ENCODE data around the gene CFH. TPM values are rescaled to one million over a fixed set of nuclear protein-coding genes. Genes with fewer than 3 reads are reported as not detected.

Gene CFH
- total and polyA plus RNA-seq, 10 of the 15 experiments (the other 5 are each of a cell fraction or from before 2014, with no cell fraction given): 0.46 TPM; not detected in 9

GRCh38 chr1:196669051-196669450 lies 17.2 kb downstream of the CFH start:
- no peaks in the 10 kb centered on the region for H3K36me3 ChIP-seq (ENCODE audit: control insufficient read depth in 2 of 2, insufficient read depth in 2 of 2, low read length in 1 of 2)
- intact Hi-C loops (cut with micrococcal nuclease; ENCODE audit: unreplicated experiment): loop anchor here (10.0 kb wide), 1 partner anchor 314 kb away; no protein-coding TSS in a partner anchor
- DNase-seq (ENCODE audit: low read depth, low spot score): no peak
- in situ Hi-C loops (cut with MboI): loop anchor here (25.0 kb wide), 1 partner anchor 357 kb away; no protein-coding TSS in a partner anchor
- no peaks in the 10 kb centered on the region for H3K9me3 ChIP-seq (replicated peaks; ENCODE audit: control insufficient read depth, insufficient read depth, low read length)
- H2AFZ ChIP-seq (ENCODE audit: control insufficient read depth, low read depth, low read length): no peak overlapping the region
- H3K4me2 ChIP-seq (ENCODE audit: control insufficient read depth, insufficient read depth): no peak overlapping the region
- no peak for FAIRE-seq
- BruUV-seq (replicated peaks): no TSS peak
- no peak for TF ChIP-seq RB1 (IDR thresholded peaks at IDR 0.05; ENCODE audit: borderline replicate concordance)
- TF ChIP-seq EED (IDR thresholded peaks at IDR 0.05; ENCODE audit: low read depth): no peak
- no peak for TF ChIP-seq SMAD1 (IDR thresholded peaks at IDR 0.05; ENCODE audit: low read depth, partially characterized antibody)
- TF ChIP-seq STAT3 (IDR thresholded peaks at IDR 0.05; ENCODE audit: low read depth, low read length): no peak
- no peak for TF ChIP-seq PBX3 (IDR thresholded peaks at IDR 0.05; ENCODE audit: insufficient replicate concordance, low read depth, low read length)
- no peak for TF ChIP-seq SREBF2 (IDR thresholded peaks at IDR 0.05; ENCODE audit: low read length)
- TF ChIP-seq CTCF (IDR thresholded peaks at IDR 0.05 in 2 of 3, conservative IDR thresholded peaks at IDR 0.05 in 1 of 3; ENCODE audit: control insufficient read depth in 2 of 3, extremely low read depth in 1 of 3, insufficient read depth in 1 of 3, low read depth in 3 of 3, low read length in 3 of 3): no peak
- TF ChIP-seq SUPT20H (IDR thresholded peaks at IDR 0.05; ENCODE audit: borderline replicate concordance, control insufficient read depth, low read depth, low read length): no peak
- TF ChIP-seq MTA2 (IDR thresholded peaks at IDR 0.05; ENCODE audit: low read depth): no peak
- no peak for TF ChIP-seq EZH2 (IDR thresholded peaks at IDR 0.05; ENCODE audit: borderline replicate concordance, control insufficient read depth, low read depth, low read length)
- no peak for TF ChIP-seq USF2 (IDR thresholded peaks at IDR 0.05; ENCODE audit: borderline replicate concordance, low read depth, low read length)
- TF ChIP-seq REST (IDR thresholded peaks at IDR 0.05; ENCODE audit: low read depth, low read length): no peak
- no peak for TF ChIP-seq ZNF384 (IDR thresholded peaks at IDR 0.05; ENCODE audit: borderline replicate concordance, low read depth, low read length)
- no peak for TF ChIP-seq YBX1 (IDR thresholded peaks at IDR 0.05)
- TF ChIP-seq CBX3 (IDR thresholded peaks at IDR 0.05; ENCODE audit: borderline replicate concordance, low read depth): no peak
- TF ChIP-seq KAT2A (conservative IDR thresholded peaks at IDR 0.05; ENCODE audit: control insufficient read depth, low read depth, low read length): no peak
- no peaks in the 10 kb centered on the region for H3K4me1 ChIP-seq (ENCODE audit: control insufficient read depth, insufficient read depth, low read length)
- no peaks in the 10 kb centered on the region for H3K27me3 ChIP-seq (replicated peaks in 1 of 2; ENCODE audit: control insufficient read depth in 2 of 2, insufficient read depth in 2 of 2, low read length in 1 of 2)
- no peak overlapping the region for H3K9ac ChIP-seq (ENCODE audit: control insufficient read depth, insufficient read depth, low read length)
- no peak overlapping the region for H3K27ac ChIP-seq (ENCODE audit: control insufficient read depth, insufficient read depth)
- H4K20me1 ChIP-seq (ENCODE audit: control insufficient read depth, insufficient read depth): no peaks in the 10 kb centered on the region
- ChIA-PET POLR2A (no interaction called here), RAD21 (ENCODE audit: unreplicated experiment) (no interaction called here), CTCF (no interaction called here), SMC1A (ENCODE audit: uncharacterized antibody, unreplicated experiment) (no interaction called here)
- 3% methylated on average over 2 of the region's 2 CpGs for WGBS (ENCODE audit: insufficient coverage, insufficient replicate concordance, low lambda C conversion rate, missing lambda C conversion rate)
- H3K79me2 ChIP-seq (ENCODE audit: control insufficient read depth, insufficient read depth, low read length): no peaks in the 10 kb centered on the region
- ATAC-seq: no peak
- no peak overlapping the region for H3K4me3 ChIP-seq

Measured in GM12878 (cell line).